GM13976 (cell line): ENCODE results near the gene LEMD3.
"Not testable (repeated sequence)": the region's sequence is repeated elsewhere in the genome, so short reads cannot be mapped to it uniquely, and the experiment has no call there.

Source experiments
- DNase-seq: peaks from one replicate; pipeline ENCODE4 v3.0.0; 2012; ENCODE audit warnings: low spot score
- CTCF ChIP-seq: IDR thresholded peaks from 2 replicates; pipeline ENCODE4 v1.5.1; 2012; ENCODE audit warnings: borderline replicate concordance, mild to moderate bottlenecking; ENCODE audit not compliant: insufficient read depth; ENCODE audit errors: extremely low read depth, missing control alignments, control extremely low read depth
- in situ Hi-C: fragments of 300-500 bp; cut with MboI; formaldehyde crosslinking; loops from one replicate; pipeline ENCODE4 v1.12.0; 2022; ENCODE audit warnings: low sequenced_read_pairs, mixed read lengths, inconsistent platforms; ENCODE audit not compliant: unreplicated experiment

LEMD3 gene

GRCh38 chr12:65278576-65279368, 109.4 kb downstream of the LEMD3 start, which contains the start of gene MSRB3:
Gene MSRB3, plus strand, starts transcription at chr12:65278683. Its CDS starts 29,897 bp downstream, at chr12:65308580.
- peak; percentile 83 for DNase-seq
- in situ Hi-C loops = no loop called here
- peak; percentile 35 for TF ChIP-seq CTCF

GRCh38 chr12:65279369-65280112, 110.2 kb downstream of the LEMD3 start:
- in situ Hi-C loops = no loop called here
- no peak for DNase-seq
- no peak for TF ChIP-seq CTCF

- in situ Hi-C loops = no loop called here
- DNase-seq = no peak
- no peak for TF ChIP-seq CTCF
These were observed 110.9 kb downstream of the LEMD3 start for GRCh38 chr12:65280306-65280705.

- no peak for DNase-seq
- in situ Hi-C loops = no loop called here
- TF ChIP-seq CTCF = no peak
These were observed 113.5 kb downstream of the LEMD3 start for GRCh38 chr12:65282840-65283239.

GRCh38 chr12:65285532-65285931, 116.1 kb downstream of the LEMD3 start:
- DNase-seq, in situ Hi-C loops: not testable (repeated sequence)

GRCh38 chr12:65287426-65287825, 118.0 kb downstream of the LEMD3 start:
- no peak for DNase-seq
- TF ChIP-seq CTCF = no peak
- in situ Hi-C loops = no loop called here

GRCh38 chr12:65292241-65292640, 122.9 kb downstream of the LEMD3 start:
- no peak for TF ChIP-seq CTCF

More at GRCh38 chr12:65292241-65292640, 122.9 kb downstream of the LEMD3 start:
- in situ Hi-C loops = no loop called here
- DNase-seq = no peak
